WERI-Rb-1 (cell line): ENCODE results near the gene SIAH1.

Experiments
- DNase-seq: peaks from one replicate; pipeline ENCODE4 v3.0.0-alpha.2; 2020
- H3K27ac ChIP-seq: fragments of 250-450 bp; sonication (Bioruptor Pico); 2 replicates; pipeline ENCODE4 v1.5.1; 2020; ENCODE audit warnings: mild to moderate bottlenecking, moderate library complexity
- H3K27me3 ChIP-seq: fragments of 250-450 bp; sonication (Bioruptor Pico); 2 replicates; pipeline ENCODE4 v1.5.1; 2021; ENCODE audit warnings: mild to moderate bottlenecking, low read depth, moderate library complexity; ENCODE audit not compliant: insufficient read depth, severe bottlenecking
- H3K36me3 ChIP-seq: fragments of 250-450 bp; sonication (Bioruptor Pico); 2 replicates; pipeline ENCODE4 v1.5.1; 2020; ENCODE audit warnings: mild to moderate bottlenecking, moderate library complexity
- H3K4me3 ChIP-seq: 2 replicates; pipeline ENCODE4 v1.5.1; 2011; ENCODE audit warnings: low read depth, mild to moderate bottlenecking, control low read depth, low read length
- H3K9me3 ChIP-seq: fragments of 250-450 bp; sonication (Bioruptor Pico); 2 replicates; pipeline ENCODE4 v1.5.1; 2021; ENCODE audit warnings: mild to moderate bottlenecking, moderate library complexity; ENCODE audit not compliant: severe bottlenecking
- TF ChIP-seq, protein P1 (sequence below): IDR thresholded peaks from 2 replicates; pipeline ENCODE4 v1.5.1; 2011; ENCODE audit warnings: low read depth, mild to moderate bottlenecking, control low read depth, inconsistent platforms, low read length

The SIAH1 gene

DNA sequence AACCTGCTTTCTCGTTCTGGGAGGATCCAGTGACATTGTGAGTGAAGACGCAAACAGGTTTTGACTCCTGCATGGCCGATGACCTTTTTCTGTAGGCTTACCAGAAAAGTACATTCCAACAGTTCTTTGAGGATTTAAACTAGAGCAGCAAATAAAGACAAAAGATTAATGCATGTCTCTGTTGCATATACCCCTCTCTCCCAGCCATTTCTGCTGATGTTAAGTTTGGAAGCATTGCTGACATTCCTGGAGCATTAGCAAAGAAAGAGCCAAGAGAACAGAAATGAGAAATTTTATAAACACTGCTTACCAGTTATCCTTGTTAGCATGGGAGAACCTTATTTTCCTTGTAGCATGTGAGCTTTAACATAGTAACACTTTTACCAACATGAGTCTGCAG, 49.3 kb downstream of the SIAH1 start:
- Histone ChIP-seq H3K27ac (no peak overlapping the region), H3K4me3 (no peak overlapping the region), H3K27me3 (no peaks in the 10 kb centered on the region), H3K9me3 (no peaks in the 10 kb centered on the region), H3K36me3 (peaks cover 43% of the 10 kb centered on the region)
- DNase-seq, result no peak
- TF ChIP-seq, protein P1, sequence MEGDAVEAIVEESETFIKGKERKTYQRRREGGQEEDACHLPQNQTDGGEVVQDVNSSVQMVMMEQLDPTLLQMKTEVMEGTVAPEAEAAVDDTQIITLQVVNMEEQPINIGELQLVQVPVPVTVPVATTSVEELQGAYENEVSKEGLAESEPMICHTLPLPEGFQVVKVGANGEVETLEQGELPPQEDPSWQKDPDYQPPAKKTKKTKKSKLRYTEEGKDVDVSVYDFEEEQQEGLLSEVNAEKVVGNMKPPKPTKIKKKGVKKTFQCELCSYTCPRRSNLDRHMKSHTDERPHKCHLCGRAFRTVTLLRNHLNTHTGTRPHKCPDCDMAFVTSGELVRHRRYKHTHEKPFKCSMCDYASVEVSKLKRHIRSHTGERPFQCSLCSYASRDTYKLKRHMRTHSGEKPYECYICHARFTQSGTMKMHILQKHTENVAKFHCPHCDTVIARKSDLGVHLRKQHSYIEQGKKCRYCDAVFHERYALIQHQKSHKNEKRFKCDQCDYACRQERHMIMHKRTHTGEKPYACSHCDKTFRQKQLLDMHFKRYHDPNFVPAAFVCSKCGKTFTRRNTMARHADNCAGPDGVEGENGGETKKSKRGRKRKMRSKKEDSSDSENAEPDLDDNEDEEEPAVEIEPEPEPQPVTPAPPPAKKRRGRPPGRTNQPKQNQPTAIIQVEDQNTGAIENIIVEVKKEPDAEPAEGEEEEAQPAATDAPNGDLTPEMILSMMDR, result no peak

DNA sequence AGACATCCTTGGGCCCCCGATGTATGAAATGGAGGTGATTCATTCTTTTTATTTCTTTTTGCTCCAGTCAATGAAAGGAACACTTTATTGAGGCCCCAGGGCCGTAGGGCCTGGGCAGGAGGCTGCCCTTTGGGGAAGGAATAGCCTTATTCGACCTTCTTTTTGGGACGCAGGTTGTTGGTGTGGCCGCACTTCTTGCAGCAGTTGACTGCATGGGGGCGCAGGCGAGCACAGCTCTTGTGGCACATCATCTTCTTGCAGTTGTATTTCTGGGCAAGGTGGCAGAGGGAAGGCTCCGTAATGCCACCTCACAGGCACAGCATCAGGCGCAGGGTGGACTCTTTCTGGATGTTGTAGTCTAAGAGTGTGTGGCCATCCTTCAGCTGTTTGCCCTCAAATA, 50.9 kb downstream of the SIAH1 start:
- Histone ChIP-seq H3K9me3 (no peaks in the 10 kb centered on the region), H3K36me3 (peaks cover 33% of the 10 kb centered on the region), H3K27me3 (no peaks in the 10 kb centered on the region), H3K27ac (no peak overlapping the region), H3K4me3 (no peak overlapping the region)
- no peak for DNase-seq
- TF ChIP-seq, protein P1, result peak; percentile 25; the same call in 1 of the 2 replicates

DNA sequence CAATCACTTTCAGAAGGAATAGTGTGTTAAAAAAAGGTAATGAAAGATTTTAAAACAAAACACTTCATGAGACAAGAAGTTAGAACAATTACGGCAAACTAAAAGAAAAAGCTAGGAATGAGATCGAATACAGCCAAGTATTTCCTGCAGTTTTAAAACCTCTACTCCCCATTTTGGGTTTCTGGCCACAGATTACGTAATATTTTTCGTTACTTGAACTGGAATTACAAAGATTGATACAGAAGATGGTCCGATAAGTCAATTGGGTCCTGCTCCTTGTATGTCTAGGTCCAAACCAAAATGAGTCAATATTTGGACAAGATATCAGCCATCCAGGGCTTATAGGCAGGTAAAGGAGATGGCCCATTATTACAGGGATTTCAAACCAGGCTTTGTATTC, 52.2 kb downstream of the SIAH1 start:
- peaks cover 33% of the 10 kb centered on the region for H3K36me3 ChIP-seq
- TF ChIP-seq, protein P1, result no peak
- no peaks in the 10 kb centered on the region for H3K27me3 ChIP-seq
- no peaks in the 10 kb centered on the region for H3K9me3 ChIP-seq
- no peak for DNase-seq
- H3K4me3 ChIP-seq, result no peak overlapping the region
- no peak overlapping the region for H3K27ac ChIP-seq

GRCh38 chr16:48330841-48331192, 54.4 kb downstream of the SIAH1 start:
- no peak overlapping the region for H3K4me3 ChIP-seq
- no peak for DNase-seq
- TF ChIP-seq, protein P1, result no peak
- H3K27me3 ChIP-seq, result no peaks in the 10 kb centered on the region
- no peaks in the 10 kb centered on the region for H3K9me3 ChIP-seq
- H3K27ac ChIP-seq, result no peak overlapping the region
- H3K36me3 ChIP-seq, result peaks cover 21% of the 10 kb centered on the region

DNA sequence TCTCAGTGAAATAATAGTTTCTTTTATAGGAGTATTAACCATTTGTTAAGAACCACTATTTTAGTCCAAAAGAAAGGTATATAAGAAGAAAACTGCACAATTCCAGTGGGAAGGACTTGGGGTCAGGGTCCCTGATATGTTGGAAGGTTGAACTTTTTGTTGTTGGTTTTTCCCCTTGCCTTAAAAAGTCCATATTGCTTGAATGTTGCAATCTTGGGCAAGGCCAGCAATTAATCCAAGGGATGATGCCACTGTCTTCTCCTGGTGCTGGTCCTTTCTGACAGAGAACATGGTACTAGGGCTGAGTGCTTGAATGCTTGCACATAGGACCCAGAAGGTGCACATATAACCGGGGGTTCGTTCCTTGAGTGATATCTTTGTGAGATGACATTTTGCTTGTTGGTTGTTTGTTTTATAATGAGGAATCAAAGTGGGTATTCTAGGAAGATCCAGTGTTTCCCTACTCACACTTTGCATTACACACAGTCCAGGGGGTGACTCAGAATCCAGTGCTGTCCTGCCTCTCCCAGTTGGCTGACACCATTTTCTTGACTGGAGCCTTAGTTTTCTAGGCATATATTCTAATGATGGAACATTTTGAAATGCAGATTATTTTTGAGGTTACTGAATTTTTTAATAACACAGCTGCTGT, 54.9 kb downstream of the SIAH1 start:
- Histone ChIP-seq H3K27me3 (no peaks in the 10 kb centered on the region), H3K36me3 (peaks cover 16% of the 10 kb centered on the region), H3K27ac (no peak overlapping the region), H3K9me3 (no peaks in the 10 kb centered on the region), H3K4me3 (no peak overlapping the region)
- no peak for DNase-seq
- TF ChIP-seq, protein P1, result no peak

DNA sequence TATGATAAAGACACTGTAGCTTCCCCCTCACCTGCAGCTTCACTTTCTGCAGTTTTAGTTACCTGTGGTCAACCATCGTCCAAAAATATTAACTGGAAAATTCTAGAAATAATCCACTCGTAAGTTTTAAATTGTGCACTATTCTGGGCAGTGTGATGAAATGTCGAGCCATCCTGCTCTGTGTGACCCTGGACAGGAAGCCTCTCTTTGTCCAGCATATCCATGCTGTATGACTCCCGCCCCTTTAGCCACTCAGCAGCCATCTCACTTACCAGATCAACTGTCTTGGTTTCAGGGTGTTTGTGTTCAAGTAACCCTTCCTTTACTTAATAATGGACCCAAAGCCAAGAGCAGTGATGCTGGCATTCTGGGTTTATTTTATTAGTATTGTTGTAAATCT, 56.1 kb downstream of the SIAH1 start:
- Histone ChIP-seq H3K9me3 (no peaks in the 10 kb centered on the region), H3K4me3 (no peak overlapping the region), H3K27me3 (no peaks in the 10 kb centered on the region), H3K36me3 (peaks cover 5% of the 10 kb centered on the region; the same call in 1 of the 2 replicates), H3K27ac (no peak overlapping the region)
- TF ChIP-seq, protein P1, result no peak
- no peak for DNase-seq
